ENCODE data around the gene KCNK13.

GRCh38 chr14:90159146-90159545 lies 97.4 kb downstream of the KCNK13 start:
- no peak for TF ChIP-seq EZH2 (IDR thresholded peaks at IDR 0.05; ENCODE audit: low read length)
- TF ChIP-seq CTCF (optimal IDR thresholded peaks at IDR 0.05 in 1 of 3, IDR thresholded peaks at IDR 0.05 in 1 of 3, conservative IDR thresholded peaks at IDR 0.05 in 1 of 3; ENCODE audit: extremely low read depth in 1 of 3, insufficient read depth in 2 of 3, low read length in 3 of 3) = no peak
